PC-3 (cell line): ENCODE data around the gene RASSF4. TPM values are rescaled to one million over a fixed set of nuclear protein-coding genes. Genes with fewer than 3 reads are reported as not detected.

Experiments
- ATAC-seq: fragments of 200-7000 bp; cut with Tn5 transposase; 2 replicates; pipeline ENCODE4 v1.9.1; 2020; ENCODE audit warnings: mild to moderate bottlenecking, moderate library complexity
- BruUV-seq: library from RNA; stranded (reverse); fragments of 400-500 nt; replicated peaks from 2 replicates; lab custom pipeline; 2021; lab: Mats Ljungman, UMichigan
- CTCF ChIA-PET: fragments of 300-600 bp; sonication (Branson Sonifier 250); formaldehyde crosslinking; loops from one replicate; lab custom pipeline; 2022; ENCODE audit warnings: antibody characterized with exemption; lab: Charles Lee
- POLR2A ChIA-PET: fragments of 300-600 bp; sonication (Branson Sonifier 250); formaldehyde crosslinking; loops from one replicate; lab custom pipeline; 2022; ENCODE audit warnings: antibody characterized with exemption; ENCODE audit not compliant: unreplicated experiment; lab: Charles Lee
- DNase-seq: peaks from one replicate; pipeline ENCODE4 v3.0.0-alpha.2; 2015
- H2AFZ ChIP-seq: fragments of 300-600 bp; sonication (generic); 2 replicates; pipeline ENCODE4 v1.6.0; 2016; ENCODE audit warnings: antibody characterized with exemption, low read length
- H3F3A ChIP-seq: fragments of 300-600 bp; sonication (generic); one replicate; pipeline ENCODE4 v1.6.0; 2017; ENCODE audit warnings: antibody characterized with exemption, low read length, control low read depth, mild to moderate bottlenecking; ENCODE audit not compliant: unreplicated experiment
- H3K27ac ChIP-seq: fragments of 300-600 bp; sonication (generic); 2 replicates; pipeline ENCODE4 v1.5.1; 2016; ENCODE audit warnings: mild to moderate bottlenecking, low read length
- H3K27me3 ChIP-seq: fragments of 300-600 bp; sonication (generic); 2 replicates; pipeline ENCODE4 v1.6.1; 2016; ENCODE audit warnings: low read length, mixed read lengths
- H3K36me3 ChIP-seq: fragments of 300-600 bp; sonication (generic); 2 replicates; pipeline ENCODE4 v1.6.1; 2016; ENCODE audit warnings: low read depth, mixed run types, low read length, mixed read lengths
- H3K4me1 ChIP-seq: fragments of 300-600 bp; sonication (generic); 2 replicates; pipeline ENCODE4 v1.5.1; 2016; ENCODE audit warnings: low read length; ENCODE audit not compliant: insufficient read depth
- H3K4me2 ChIP-seq: fragments of 300-600 bp; sonication (generic); 2 replicates; pipeline ENCODE4 v1.6.0; 2016; ENCODE audit warnings: low read length
- H3K4me3 ChIP-seq: fragments of 300-600 bp; sonication (generic); 2 replicates; pipeline ENCODE4 v1.5.1; 2016; ENCODE audit warnings: mild to moderate bottlenecking, low read length, mixed read lengths
- H3K79me2 ChIP-seq: fragments of 300-600 bp; sonication (generic); 2 replicates; pipeline ENCODE4 v1.6.1; 2017; ENCODE audit warnings: low read length, mixed read lengths
- H3K9ac ChIP-seq: fragments of 300-600 bp; sonication (generic); 2 replicates; pipeline ENCODE4 v1.6.0; 2016; ENCODE audit warnings: mild to moderate bottlenecking, low read length
- H3K9me2 ChIP-seq: fragments of 300-600 bp; sonication (generic); replicated peaks from 2 replicates; pipeline ENCODE4 v1.6.1; 2016; ENCODE audit warnings: mixed run types, low read length, mixed read lengths
- H3K9me3 ChIP-seq: fragments of 300-600 bp; sonication (generic); 2 replicates; pipeline ENCODE4 v1.6.1; 2016; ENCODE audit warnings: low read length, mixed read lengths
- H4K20me1 ChIP-seq: fragments of 300-600 bp; sonication (generic); 2 replicates; pipeline ENCODE4 v1.6.1; 2016; ENCODE audit warnings: low read length, mixed read lengths
- EZH2 ChIP-seq: fragments of 300-600 bp; sonication (generic); IDR thresholded peaks from one replicate; pipeline ENCODE4 v1.6.1; 2017; ENCODE audit warnings: antibody characterized with exemption, mild to moderate bottlenecking, low read length; ENCODE audit not compliant: unreplicated experiment
- EZH2phosphoT487 ChIP-seq: fragments of 300-600 bp; sonication (generic); IDR thresholded peaks from 2 replicates; pipeline ENCODE4 v1.6.1; 2018; ENCODE audit warnings: mild to moderate bottlenecking, antibody characterized with exemption, low read length, borderline replicate concordance
- intact Hi-C: fragments of 100-400 bp; cut with micrococcal nuclease; formaldehyde crosslinking; loops from 2 replicates; pipeline ENCODE4 v1.9.0; 2023
- total RNA-seq: library from RNA; depleted of rRNA; stranded (reverse); fragments of >200 nt; gene quantifications from 2 replicates; pipeline ENCODE4 v1.2.3, GENCODE V29; 2014
- TF ChIP-seq, protein P1 (sequence below): fragments of 300-600 bp; sonication (generic); conservative IDR thresholded peaks from 2 replicates; pipeline ENCODE4 v1.5.1; 2017; ENCODE audit warnings: antibody characterized with exemption, low read depth, mild to moderate bottlenecking, low read length

The RASSF4 gene
- total RNA-seq, 1 experiment from 2014 or later = 8.7 TPM

- no peak overlapping the region for H3K4me2 ChIP-seq
- no peaks in the 10 kb centered on the region for H3K4me1 ChIP-seq
- no peaks in the 10 kb centered on the region for H3K27me3 ChIP-seq
- intact Hi-C loops = no loop called here
- no peaks in the 10 kb centered on the region for H3K9me2 ChIP-seq
- H3K9me3 ChIP-seq = no peaks in the 10 kb centered on the region
- no peaks in the 10 kb centered on the region for H4K20me1 ChIP-seq
- ChIA-PET POLR2A (interaction anchor here (0.7 kb wide), 1 partner anchor 47 kb away, joined by 4 read pairs; no protein-coding TSS in a partner anchor), CTCF (no interaction called here)
- DNase-seq (no peak), ATAC-seq (no peak)
- no peak overlapping the region for H3K4me3 ChIP-seq
- H3K27ac ChIP-seq = no peak overlapping the region
- no TSS peak for BruUV-seq
- no peaks in the 10 kb centered on the region for H3F3A ChIP-seq
- H3K9ac ChIP-seq = no peak overlapping the region
- no peaks in the 10 kb centered on the region for H3K79me2 ChIP-seq
- H2AFZ ChIP-seq = no peak overlapping the region
- no peaks in the 10 kb centered on the region for H3K36me3 ChIP-seq
- TF ChIP-seq EZH2phosphoT487 (no peak), EZH2 (no peak)
- TF ChIP-seq, protein P1, sequence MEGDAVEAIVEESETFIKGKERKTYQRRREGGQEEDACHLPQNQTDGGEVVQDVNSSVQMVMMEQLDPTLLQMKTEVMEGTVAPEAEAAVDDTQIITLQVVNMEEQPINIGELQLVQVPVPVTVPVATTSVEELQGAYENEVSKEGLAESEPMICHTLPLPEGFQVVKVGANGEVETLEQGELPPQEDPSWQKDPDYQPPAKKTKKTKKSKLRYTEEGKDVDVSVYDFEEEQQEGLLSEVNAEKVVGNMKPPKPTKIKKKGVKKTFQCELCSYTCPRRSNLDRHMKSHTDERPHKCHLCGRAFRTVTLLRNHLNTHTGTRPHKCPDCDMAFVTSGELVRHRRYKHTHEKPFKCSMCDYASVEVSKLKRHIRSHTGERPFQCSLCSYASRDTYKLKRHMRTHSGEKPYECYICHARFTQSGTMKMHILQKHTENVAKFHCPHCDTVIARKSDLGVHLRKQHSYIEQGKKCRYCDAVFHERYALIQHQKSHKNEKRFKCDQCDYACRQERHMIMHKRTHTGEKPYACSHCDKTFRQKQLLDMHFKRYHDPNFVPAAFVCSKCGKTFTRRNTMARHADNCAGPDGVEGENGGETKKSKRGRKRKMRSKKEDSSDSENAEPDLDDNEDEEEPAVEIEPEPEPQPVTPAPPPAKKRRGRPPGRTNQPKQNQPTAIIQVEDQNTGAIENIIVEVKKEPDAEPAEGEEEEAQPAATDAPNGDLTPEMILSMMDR = no peak
Measured at GRCh38 chr10:44935201-44935965, 24.2 kb upstream of the RASSF4 start.

DNA sequence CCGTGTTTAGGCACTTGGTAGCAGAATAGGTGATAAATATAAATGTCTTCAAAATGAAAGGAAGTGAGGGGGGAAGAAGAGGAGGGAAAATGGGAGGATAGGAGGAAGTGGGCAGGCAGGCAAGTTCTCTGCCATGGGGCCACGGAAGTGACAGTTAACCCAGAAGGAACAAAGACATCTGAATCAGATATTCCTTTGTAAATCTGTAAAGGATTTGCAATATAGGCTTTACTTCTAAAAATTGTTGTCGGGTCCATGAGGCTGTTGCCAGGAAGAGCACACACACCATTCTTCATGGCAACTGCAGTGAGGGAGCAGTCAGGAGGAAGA is 23.7 kb upstream of the RASSF4 start:
- no peak overlapping the region for H3K4me3 ChIP-seq
- ChIA-PET POLR2A (no interaction called here), CTCF (no interaction called here)
- no peaks in the 10 kb centered on the region for H3K9me3 ChIP-seq
- H3K27me3 ChIP-seq = no peaks in the 10 kb centered on the region
- ATAC-seq = no peak
- TF ChIP-seq, protein P1 = no peak
- TF ChIP-seq EZH2phosphoT487 (no peak), EZH2 (no peak)
- no peaks in the 10 kb centered on the region for H3K79me2 ChIP-seq
- H3K4me2 ChIP-seq = no peak overlapping the region
- no peak overlapping the region for H2AFZ ChIP-seq
- no peaks in the 10 kb centered on the region for H3K9me2 ChIP-seq
- H3K36me3 ChIP-seq = no peaks in the 10 kb centered on the region
- intact Hi-C loops = no loop called here
- no peak overlapping the region for H3K27ac ChIP-seq
- no TSS peak for BruUV-seq
- H3K4me1 ChIP-seq = no peaks in the 10 kb centered on the region
- no peaks in the 10 kb centered on the region for H3F3A ChIP-seq
- no peak overlapping the region for H3K9ac ChIP-seq
- no peak for DNase-seq
- H4K20me1 ChIP-seq = no peaks in the 10 kb centered on the region

DNA sequence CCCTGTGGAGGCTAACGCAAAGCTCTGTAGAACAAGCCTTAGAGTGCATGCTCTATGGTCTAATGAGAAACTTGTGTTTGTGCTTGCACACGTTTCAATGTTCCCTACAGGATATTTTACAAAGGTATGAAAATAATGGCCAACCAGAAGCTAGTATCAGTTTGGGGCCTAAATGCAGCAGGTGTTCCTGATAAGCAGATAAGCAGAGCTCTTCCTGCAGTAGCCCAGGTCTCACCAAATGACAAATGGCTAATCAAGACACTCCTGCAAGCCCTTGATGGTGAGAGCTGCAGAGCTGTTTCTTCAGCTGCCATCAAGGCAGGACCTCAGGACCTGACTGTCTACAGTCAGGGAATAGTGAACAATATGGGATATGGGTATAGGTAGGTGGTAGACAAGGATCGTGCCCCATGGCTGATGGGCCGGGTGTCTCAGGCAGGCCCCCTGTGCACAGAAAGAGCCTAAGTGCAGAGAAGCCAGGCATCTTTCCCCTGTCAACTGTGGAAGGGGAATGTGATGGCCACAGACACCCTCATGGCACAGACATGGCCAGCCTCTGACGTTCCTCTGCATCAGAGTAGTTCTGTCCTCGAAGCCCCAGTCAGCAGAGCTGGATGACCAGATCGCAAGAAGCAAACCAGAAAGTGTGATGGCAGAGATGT is 23.2 kb upstream of the RASSF4 start:
- intact Hi-C loops = no loop called here
- POLR2A ChIA-PET = no interaction called here
- no peak for ATAC-seq

More for the DNA sequence above, 23.2 kb upstream of the RASSF4 start:
- no peak overlapping the region for H2AFZ ChIP-seq
- no peak overlapping the region for H3K4me3 ChIP-seq
- no peak for TF ChIP-seq EZH2phosphoT487
- TF ChIP-seq, protein P1 = no peak
- no peak for TF ChIP-seq EZH2
- no peak overlapping the region for H3K9ac ChIP-seq
- no peaks in the 10 kb centered on the region for H3K79me2 ChIP-seq
- CTCF ChIA-PET = no interaction called here
- H3F3A ChIP-seq = no peaks in the 10 kb centered on the region
- H3K9me3 ChIP-seq = no peaks in the 10 kb centered on the region
- H4K20me1 ChIP-seq = no peaks in the 10 kb centered on the region
- H3K4me1 ChIP-seq = no peaks in the 10 kb centered on the region
- no peak for DNase-seq
- no peak overlapping the region for H3K27ac ChIP-seq
- no peaks in the 10 kb centered on the region for H3K27me3 ChIP-seq
- no peak overlapping the region for H3K4me2 ChIP-seq
- no TSS peak for BruUV-seq
- no peaks in the 10 kb centered on the region for H3K36me3 ChIP-seq
- H3K9me2 ChIP-seq = no peaks in the 10 kb centered on the region
